Endometrial microvascular endothelial cells (primary cell): Measurements from ENCODE around the gene RBP3. TPM values are rescaled to one million over a fixed set of nuclear protein-coding genes. Genes with fewer than 3 reads are reported as not detected.

Experiments used
- in situ Hi-C: cut with HindIII; loops from 2 replicates; pipeline ENCODE4 v1.10.0; 2017; ENCODE audit warnings: low sequenced_read_pairs, low pct_unique_long_range_greater_than_20kb; ENCODE audit errors: inconsistent ontology term
- total RNA-seq: library from RNA; depleted of rRNA; stranded (reverse); fragments of >200 nt; gene quantifications from one replicate; pipeline ENCODE4 v1.2.3, GENCODE V29; 2015; ENCODE audit errors: inconsistent ontology term

RBP3 gene
- total RNA-seq, 1 donor from 2014 or later: not detected

GRCh38 chr10:47405857-47406547, 57.8 kb downstream of the RBP3 start:
- in situ Hi-C loops: no loop called here

GRCh38 chr10:47406548-47406869, 58.3 kb downstream of the RBP3 start:
- in situ Hi-C loops: no loop called here

GRCh38 chr10:47406870-47407691, 58.9 kb downstream of the RBP3 start:
- in situ Hi-C loops: no loop called here

Other genes starting within 250 kb of the RBP3 start
- not detected for gene GDF10, start 48.2 kb upstream of the RBP3 start, total RNA-seq
- gene GDF2, start 25.9 kb upstream of the RBP3 start, total RNA-seq: not detected
- gene ZNF488, start 35.9 kb downstream of the RBP3 start, total RNA-seq: not detected
- not detected for gene ANXA8, start 135.8 kb downstream of the RBP3 start, total RNA-seq
- not detected for gene FAM25G, start 143.3 kb downstream of the RBP3 start, total RNA-seq
- gene AGAP9, start 175.3 kb downstream of the RBP3 start, total RNA-seq: 3.6 TPM